ENCODE measurements around the gene FLOT1. TPM values are rescaled to one million over a fixed set of nuclear protein-coding genes. Genes with fewer than 3 reads are reported as not detected.
A peak's percentile ranks its signal among the peaks of the same experiment; 100 is the strongest.

Gene FLOT1
- total RNA-seq, result 15.1 and 20.0 TPM in 2 replicates

- DNase-seq (ENCODE audit: low read depth) (peak; percentile 95), FAIRE-seq (no peak)
- no peak for TF ChIP-seq CTCF (IDR thresholded peaks at IDR 0.05; ENCODE audit: insufficient read depth, low read length, severe bottlenecking)
- peak within 1 kb of the TSS; percentile 89 for H3K4me3 ChIP-seq (ENCODE audit: low read depth, low read length)
- peaks cover 7% of the 10 kb centered on the region for H3K36me3 ChIP-seq (ENCODE audit: control insufficient read depth, insufficient read depth, low read length)
- H3K27me3 ChIP-seq (ENCODE audit: control insufficient read depth, insufficient read depth, low read length), result no peaks in the 10 kb centered on the region
These were observed at the start of gene FLOT1 for GRCh38 chr6:30742316-30743098. TSS of gene FLOT1 (minus strand) at chr6:30742687. CDS start at chr6:30742189, 498 bp downstream.

GRCh38 chr6:30790724-30791383, 48.4 kb upstream of the FLOT1 start:
- DNase-seq (ENCODE audit: low read depth), result no peak
- Histone ChIP-seq H3K36me3 (ENCODE audit: control insufficient read depth, insufficient read depth, low read length) (no peaks in the 10 kb centered on the region), H3K4me3 (ENCODE audit: low read depth, low read length) (no peak overlapping the region), H3K27me3 (ENCODE audit: control insufficient read depth, insufficient read depth, low read length) (no peaks in the 10 kb centered on the region)
- TF ChIP-seq CTCF (IDR thresholded peaks at IDR 0.05; ENCODE audit: insufficient read depth, low read length, severe bottlenecking), result no peak
- no peak for FAIRE-seq

- H3K4me3 ChIP-seq (ENCODE audit: low read depth, low read length), result no peak overlapping the region
- DNase-seq (ENCODE audit: low read depth) (no peak), FAIRE-seq (no peak)
- H3K36me3 ChIP-seq (ENCODE audit: control insufficient read depth, insufficient read depth, low read length), result no peaks in the 10 kb centered on the region
- H3K27me3 ChIP-seq (ENCODE audit: control insufficient read depth, insufficient read depth, low read length), result no peaks in the 10 kb centered on the region
- TF ChIP-seq CTCF (IDR thresholded peaks at IDR 0.05; ENCODE audit: insufficient read depth, low read length, severe bottlenecking), result no peak
These were observed 47.1 kb upstream of the FLOT1 start for GRCh38 chr6:30789606-30790005.

- TF ChIP-seq CTCF (IDR thresholded peaks at IDR 0.05; ENCODE audit: insufficient read depth, low read length, severe bottlenecking), result no peak
- no peak for FAIRE-seq
- Histone ChIP-seq H3K4me3 (ENCODE audit: low read depth, low read length) (no peak overlapping the region), H3K27me3 (ENCODE audit: control insufficient read depth, insufficient read depth, low read length) (no peaks in the 10 kb centered on the region), H3K36me3 (ENCODE audit: control insufficient read depth, insufficient read depth, low read length) (no peaks in the 10 kb centered on the region)
- DNase-seq (ENCODE audit: low read depth), result no peak
These were observed 45.5 kb upstream of the FLOT1 start for GRCh38 chr6:30787954-30788353.

- no peak for TF ChIP-seq CTCF (IDR thresholded peaks at IDR 0.05; ENCODE audit: insufficient read depth, low read length, severe bottlenecking)
- FAIRE-seq, result no peak
- peak; percentile 61 for DNase-seq (ENCODE audit: low read depth)
- H3K27me3 ChIP-seq (ENCODE audit: control insufficient read depth, insufficient read depth, low read length), result no peaks in the 10 kb centered on the region
- no peak overlapping the region for H3K4me3 ChIP-seq (ENCODE audit: low read depth, low read length)
- no peaks in the 10 kb centered on the region for H3K36me3 ChIP-seq (ENCODE audit: control insufficient read depth, insufficient read depth, low read length)
These were observed 40.0 kb upstream of the FLOT1 start for GRCh38 chr6:30782425-30783014.

All from bronchial epithelial cell (primary cell).